Lower lobe of right lung (tissue), 2 donors: Measurements from ENCODE around the gene KDM4F. TPM values are rescaled to one million over a fixed set of nuclear protein-coding genes. Genes with fewer than 3 reads are reported as not detected.

ENCODE experiments used
- ATAC-seq, 2 donors: fragments of 200-7000 bp; cut with Tn5 transposase; one replicate each; pipeline ENCODE4 v1.9.1; 2020 to 2022; ENCODE audit warnings: mild to moderate bottlenecking in 2 of 2, moderate library complexity in 2 of 2
- DNase-seq: peaks from one replicate; pipeline ENCODE4 v3.0.0-alpha.2; 2020
- H3K27ac ChIP-seq: fragments of 200-600 bp; one replicate; pipeline ENCODE4 v1.8.0; 2022
- H3K27me3 ChIP-seq: fragments of 200-600 bp; one replicate; pipeline ENCODE4 v1.8.0; 2022; ENCODE audit warnings: low read depth
- H3K36me3 ChIP-seq: fragments of 200-600 bp; one replicate; pipeline ENCODE4 v1.8.0; 2022; ENCODE audit warnings: mild to moderate bottlenecking
- H3K4me1 ChIP-seq: fragments of 200-600 bp; one replicate; pipeline ENCODE4 v1.8.0; 2022
- H3K4me3 ChIP-seq: fragments of 200-600 bp; one replicate; pipeline ENCODE4 v1.8.0; 2022; ENCODE audit warnings: mild to moderate bottlenecking
- H3K9me3 ChIP-seq: fragments of 200-600 bp; one replicate; pipeline ENCODE4 v1.8.0; 2022
- CTCF ChIP-seq: fragments of 200-600 bp; IDR thresholded peaks from one replicate; pipeline ENCODE4 v1.8.0; 2022; ENCODE audit warnings: antibody characterized with exemption, mild to moderate bottlenecking
- intact Hi-C: fragments of 100-400 bp; cut with DNase I; formaldehyde crosslinking; loops from one replicate; pipeline ENCODE4 v1.11.0; 2022
- total RNA-seq: library from RNA; stranded (reverse); fragmentation: NEBNext Ultra II Directional; extraction: Animal tissue kit (Norgen Biotek cat#: 25700); gene quantifications from one replicate; pipeline ENCODE4 v1.2.1, GENCODE V29; 2021
- donor health status: DM: no; HTN: yes; CAD: no; lungs with severe emphysema.

KDM4F gene
- total RNA-seq, 1 donor from 2014 or later, result not detected

GRCh38 chr11:95085117-95085816 is 36.0 kb downstream of the KDM4F start:
- no peak for DNase-seq
- Histone ChIP-seq H3K27ac (no peak overlapping the region), H3K4me3 (no peak overlapping the region), H3K27me3 (no peaks in the 10 kb centered on the region), H3K9me3 (no peaks in the 10 kb centered on the region), H3K36me3 (no peaks in the 10 kb centered on the region), H3K4me1 (peaks cover 19% of the 10 kb centered on the region)
- no peak for TF ChIP-seq CTCF
- ATAC-seq, result no peak
- intact Hi-C loops, result no loop called here

- H3K36me3 ChIP-seq, result no peaks in the 10 kb centered on the region
- peaks cover 25% of the 10 kb centered on the region for H3K4me1 ChIP-seq
- H3K4me3 ChIP-seq, result no peak overlapping the region
- intact Hi-C loops, result no loop called here
- no peak for DNase-seq
- no peak for TF ChIP-seq CTCF
- ATAC-seq, result no peak
- H3K27ac ChIP-seq, result no peak overlapping the region
- no peaks in the 10 kb centered on the region for H3K9me3 ChIP-seq
- H3K27me3 ChIP-seq, result no peaks in the 10 kb centered on the region
Observed at GRCh38 chr11:95086151-95086550, 36.9 kb downstream of the KDM4F start.

- H3K4me1 ChIP-seq, result peaks cover 27% of the 10 kb centered on the region
- no peak overlapping the region for H3K27ac ChIP-seq
- no peaks in the 10 kb centered on the region for H3K27me3 ChIP-seq
- intact Hi-C loops, result no loop called here
- no peaks in the 10 kb centered on the region for H3K36me3 ChIP-seq
- no peak for DNase-seq
- no peaks in the 10 kb centered on the region for H3K9me3 ChIP-seq
- ATAC-seq, result no peak
- no peak for TF ChIP-seq CTCF
- no peak overlapping the region for H3K4me3 ChIP-seq
Observed at GRCh38 chr11:95086836-95087570, 37.8 kb downstream of the KDM4F start.

GRCh38 chr11:95088946-95089619 is 39.9 kb downstream of the KDM4F start:
- no peaks in the 10 kb centered on the region for H3K36me3 ChIP-seq
- H3K4me1 ChIP-seq, result peaks cover 42% of the 10 kb centered on the region
- no peaks in the 10 kb centered on the region for H3K27me3 ChIP-seq
- peak overlapping the region; percentile 95 for H3K4me3 ChIP-seq
- peak overlapping the region; percentile 96 for H3K27ac ChIP-seq
- no peaks in the 10 kb centered on the region for H3K9me3 ChIP-seq
- ATAC-seq (peak; percentile 68 to 74), DNase-seq (no peak)
- intact Hi-C loops, result no loop called here
- TF ChIP-seq CTCF, result no peak

- Histone ChIP-seq H3K4me1 (peaks cover 42% of the 10 kb centered on the region), H3K9me3 (no peaks in the 10 kb centered on the region), H3K27me3 (no peaks in the 10 kb centered on the region), H3K27ac (peak within 1 kb of the TSS; percentile 96), H3K4me3 (peak within 1 kb of the TSS; percentile 95), H3K36me3 (no peaks in the 10 kb centered on the region)
- peak; percentile 99 for ATAC-seq
- intact Hi-C loops, result no loop called here
- no peak for TF ChIP-seq CTCF
- peak; percentile 91 for DNase-seq
Observed at GRCh38 chr11:95089620-95090542, 40.7 kb downstream of the KDM4F start, which contains the start of gene ENDOD1. TSS of gene ENDOD1 (plus strand) at chr11:95089846. CDS start at chr11:95089928, 82 bp downstream.
